ENCODE measurements around the gene EXOC7.

EXOC7 gene

GRCh38 chr17:76103274-76104139 lies at the start of gene EXOC7:
Gene EXOC7, minus strand, starts transcription at chr17:76103787. Its CDS starts 95 bp downstream, at chr17:76103692.
- DNase-seq: peak; percentile 90

- DNase-seq: no peak
Measured at GRCh38 chr17:76153202-76153601, 49.6 kb upstream of the EXOC7 start.

GRCh38 chr17:76152591-76152990 lies 49.0 kb upstream of the EXOC7 start:
- DNase-seq: no peak

GRCh38 chr17:76151896-76152454 lies 48.4 kb upstream of the EXOC7 start:
- no peak for DNase-seq

GRCh38 chr17:76150712-76151622 lies 47.4 kb upstream of the EXOC7 start:
- DNase-seq: no peak

GRCh38 chr17:76149214-76149613 lies 45.6 kb upstream of the EXOC7 start:
- no peak for DNase-seq

- DNase-seq: no peak
Measured at GRCh38 chr17:76148015-76148326, 44.4 kb upstream of the EXOC7 start.

GRCh38 chr17:76147211-76148014 lies 43.8 kb upstream of the EXOC7 start:
- peak; percentile 19 for DNase-seq

GRCh38 chr17:76146053-76146851 lies 42.7 kb upstream of the EXOC7 start:
- DNase-seq: no peak

- DNase-seq: no peak
Measured at GRCh38 chr17:76145231-76146052, 41.9 kb upstream of the EXOC7 start.

GRCh38 chr17:76142585-76143041 lies 39.0 kb upstream of the EXOC7 start:
- no peak for DNase-seq

GRCh38 chr17:76142039-76142584 lies 38.5 kb upstream of the EXOC7 start:
- DNase-seq: no peak

- DNase-seq: peak; percentile 76
Measured at GRCh38 chr17:76141212-76142038, 37.8 kb upstream of the EXOC7 start, which contains the start of gene FOXJ1. Gene FOXJ1, minus strand, starts transcription at chr17:76141245. Its CDS starts 850 bp downstream, at chr17:76140395.

- no peak for DNase-seq
Measured at GRCh38 chr17:76140661-76141211, 37.1 kb upstream of the EXOC7 start.

- no peak for DNase-seq
Measured at GRCh38 chr17:76139801-76140660, 36.4 kb upstream of the EXOC7 start.

GRCh38 chr17:76138896-76139752 lies 35.5 kb upstream of the EXOC7 start:
- DNase-seq: no peak

All from fibroblast of skin of right biceps (primary cell).